MM.1S (cell line): ENCODE measurements around the gene GRXCR2.
"Not testable (repeated sequence)": the region's sequence is repeated elsewhere in the genome, so short reads cannot be mapped to it uniquely, and the experiment has no call there.

Source experiments
- DNase-seq: peaks from one replicate; pipeline ENCODE4 v3.0.0-alpha.2; 2015
- H2AFZ ChIP-seq: fragments of 300-600 bp; sonication (generic); 2 replicates; pipeline ENCODE4 v1.6.0; 2016; ENCODE audit warnings: antibody characterized with exemption, low read length
- H3F3A ChIP-seq: fragments of 300-600 bp; sonication (generic); 2 replicates; pipeline ENCODE4 v1.6.1; 2016; ENCODE audit warnings: mild to moderate bottlenecking, antibody characterized with exemption, low read length, moderate library complexity, mixed read lengths; ENCODE audit not compliant: insufficient read depth
- H3K27ac ChIP-seq: fragments of 300-600 bp; sonication (generic); 2 replicates; pipeline ENCODE4 v1.5.1; 2016; ENCODE audit warnings: mild to moderate bottlenecking, low read length
- H3K27me3 ChIP-seq: fragments of 300-600 bp; sonication (generic); replicated peaks from 2 replicates; pipeline ENCODE4 v1.6.0; 2016; ENCODE audit warnings: low read length; ENCODE audit not compliant: insufficient read depth
- H3K36me3 ChIP-seq: fragments of 300-600 bp; sonication (generic); replicated peaks from 2 replicates; pipeline ENCODE4 v1.6.1; 2016; ENCODE audit warnings: mild to moderate bottlenecking, low read length, mixed read lengths; ENCODE audit not compliant: insufficient read depth
- H3K4me1 ChIP-seq: fragments of 300-600 bp; sonication (generic); 2 replicates; pipeline ENCODE4 v1.6.1; 2016; ENCODE audit warnings: low read length, mixed read lengths
- H3K4me2 ChIP-seq: fragments of 300-600 bp; sonication (generic); 2 replicates; pipeline ENCODE4 v1.6.0; 2016; ENCODE audit warnings: low read depth, low read length
- H3K4me3 ChIP-seq: fragments of 300-600 bp; sonication (generic); 2 replicates; pipeline ENCODE4 v1.5.1; 2016; ENCODE audit warnings: low read length, mixed read lengths
- H3K79me2 ChIP-seq: fragments of 300-600 bp; sonication (generic); 2 replicates; pipeline ENCODE4 v1.6.1; 2016; ENCODE audit warnings: mixed run types, low read length, mixed read lengths
- H3K9ac ChIP-seq: fragments of 300-600 bp; sonication (generic); 2 replicates; pipeline ENCODE4 v1.6.1; 2016; ENCODE audit warnings: low read length, mixed read lengths
- H3K9me2 ChIP-seq: fragments of 300-600 bp; sonication (generic); replicated peaks from 2 replicates; pipeline ENCODE4 v1.6.1; 2016; ENCODE audit warnings: mild to moderate bottlenecking, low read length, mixed read lengths; ENCODE audit not compliant: insufficient read depth
- H3K9me3 ChIP-seq: fragments of 300-600 bp; sonication (generic); replicated peaks from 2 replicates; pipeline ENCODE4 v1.6.1; 2016; ENCODE audit warnings: mild to moderate bottlenecking, low read length, mixed read lengths; ENCODE audit not compliant: insufficient read depth
- H4K20me1 ChIP-seq: fragments of 300-600 bp; sonication (generic); 2 replicates; pipeline ENCODE4 v1.6.1; 2016; ENCODE audit warnings: mild to moderate bottlenecking, low read length, moderate library complexity, mixed read lengths; ENCODE audit not compliant: insufficient read depth
- CTCF ChIP-seq: fragments of 300-600 bp; sonication (generic); IDR thresholded peaks from 2 replicates; pipeline ENCODE4 v1.5.1; 2016; ENCODE audit warnings: antibody characterized with exemption, low read length, mixed read lengths
- EZH2 ChIP-seq: fragments of 300-600 bp; sonication (generic); optimal IDR thresholded peaks from 2 replicates; pipeline ENCODE3; 2017; ENCODE audit warnings: low read depth, mild to moderate bottlenecking, antibody characterized with exemption, low read length, mixed read lengths
- EZH2phosphoT487 ChIP-seq: fragments of 300-600 bp; sonication (generic); IDR thresholded peaks from 2 replicates; pipeline ENCODE4 v1.6.1; 2018; ENCODE audit warnings: antibody characterized with exemption, low read length

Gene GRXCR2

GRCh38 chr5:145838276-145838675 is 34.5 kb downstream of the GRXCR2 start:
- Histone ChIP-seq H3K9me3 (no peaks in the 10 kb centered on the region), H4K20me1 (no peaks in the 10 kb centered on the region), H2AFZ (no peak overlapping the region), H3K36me3 (no peaks in the 10 kb centered on the region), H3K9ac (no peak overlapping the region), H3K79me2 (no peaks in the 10 kb centered on the region; the same call in 1 of the 2 replicates), H3K9me2 (no peaks in the 10 kb centered on the region), H3F3A (no peaks in the 10 kb centered on the region), H3K4me1 (peaks cover 4% of the 10 kb centered on the region; the same call in 1 of the 2 replicates), H3K27me3 (no peaks in the 10 kb centered on the region), H3K27ac (no peak overlapping the region), H3K4me2 (no peak overlapping the region), H3K4me3 (no peak overlapping the region)
- TF ChIP-seq EZH2: no peak
- no peak for TF ChIP-seq EZH2phosphoT487
- no peak for TF ChIP-seq CTCF
- DNase-seq: no peak

GRCh38 chr5:145836241-145836640 is 36.6 kb downstream of the GRXCR2 start:
- H3K79me2 ChIP-seq, H3F3A ChIP-seq, H3K9me2 ChIP-seq, H4K20me1 ChIP-seq, H2AFZ ChIP-seq, H3K4me1 ChIP-seq, DNase-seq, H3K9ac ChIP-seq, H3K27ac ChIP-seq, H3K9me3 ChIP-seq, H3K4me3 ChIP-seq, H3K27me3 ChIP-seq, H3K36me3 ChIP-seq: not testable (repeated sequence)
- H3K4me2 ChIP-seq: peak overlapping the region; percentile 94; the same call in 1 of the 2 replicates

GRCh38 chr5:145835848-145836239 is 37.0 kb downstream of the GRXCR2 start:
- Histone ChIP-seq H3K79me2 (no peaks in the 10 kb centered on the region; the same call in 1 of the 2 replicates), H2AFZ (peak overlapping the region; percentile 98), H3K4me1 (peaks cover 4% of the 10 kb centered on the region; the same call in 1 of the 2 replicates), H3F3A (no peaks in the 10 kb centered on the region), H3K4me3 (peak overlapping the region; percentile 86), H3K9me3 (no peaks in the 10 kb centered on the region), H3K9ac (peak overlapping the region; percentile 65), H3K27ac (no peak overlapping the region), H3K9me2 (no peaks in the 10 kb centered on the region), H3K4me2 (peak overlapping the region; percentile 94), H3K27me3 (no peaks in the 10 kb centered on the region), H3K36me3 (no peaks in the 10 kb centered on the region), H4K20me1 (no peaks in the 10 kb centered on the region)
- no peak for TF ChIP-seq CTCF
- no peak for TF ChIP-seq EZH2
- TF ChIP-seq EZH2phosphoT487: no peak
- DNase-seq: no peak

- Histone ChIP-seq H3K79me2 (no peaks in the 10 kb centered on the region; the same call in 1 of the 2 replicates), H3K9ac (peak within 1 kb of the TSS; percentile 65), H3K4me2 (peak within 1 kb of the TSS; percentile 94), H3K27ac (peak within 1 kb of the TSS; percentile 19; the same call in 1 of the 2 replicates), H2AFZ (peak within 1 kb of the TSS; percentile 98), H3F3A (no peaks in the 10 kb centered on the region), H4K20me1 (no peaks in the 10 kb centered on the region), H3K4me1 (peaks cover 4% of the 10 kb centered on the region; the same call in 1 of the 2 replicates), H3K36me3 (no peaks in the 10 kb centered on the region), H3K9me2 (no peaks in the 10 kb centered on the region), H3K4me3 (peak within 1 kb of the TSS; percentile 86), H3K9me3 (no peaks in the 10 kb centered on the region), H3K27me3 (no peaks in the 10 kb centered on the region)
- TF ChIP-seq EZH2 (no peak), EZH2phosphoT487 (no peak), CTCF (no peak)
- DNase-seq: peak; percentile 94
These were observed 37.6 kb downstream of the GRXCR2 start, which contains the start of gene PRELID2 for GRCh38 chr5:145834917-145835847. Gene PRELID2, minus strand, starts transcription at chr5:145835342. Its CDS starts 91 bp downstream, at chr5:145835251.
